HTERT RPE-1 (cell line): Measurements from ENCODE around the gene SCLY.

Source experiments
- in situ Hi-C: fragments of 300-500 bp; cut with MboI; formaldehyde crosslinking; loops from 4 replicates; pipeline ENCODE4 v1.14.3; 2020; ENCODE audit warnings: low sequenced_read_pairs

The SCLY gene

GRCh38 chr2:238096311-238097011, 35.7 kb downstream of the SCLY start:
- in situ Hi-C loops, result no loop called here

- in situ Hi-C loops, result no loop called here
These were observed 36.6 kb downstream of the SCLY start for GRCh38 chr2:238097201-238097987.

- in situ Hi-C loops, result no loop called here
These were observed 37.4 kb downstream of the SCLY start for GRCh38 chr2:238097988-238098871.

- in situ Hi-C loops, result no loop called here
These were observed 38.3 kb downstream of the SCLY start for GRCh38 chr2:238098901-238099713.

- in situ Hi-C loops, result no loop called here
These were observed 38.9 kb downstream of the SCLY start for GRCh38 chr2:238099714-238100048.

- in situ Hi-C loops, result no loop called here
These were observed 39.4 kb downstream of the SCLY start, which contains the start of gene ESPNL for GRCh38 chr2:238100049-238100820. Gene ESPNL, plus strand, starts transcription at chr2:238100340. Its CDS starts 80 bp downstream, at chr2:238100420.

- in situ Hi-C loops, result no loop called here
These were observed 40.3 kb downstream of the SCLY start for GRCh38 chr2:238100821-238101771.

- in situ Hi-C loops, result no loop called here
These were observed 41.4 kb downstream of the SCLY start for GRCh38 chr2:238101891-238102841.

GRCh38 chr2:238102865-238103264, 42.1 kb downstream of the SCLY start:
- in situ Hi-C loops, result no loop called here

- in situ Hi-C loops, result no loop called here
These were observed 42.8 kb downstream of the SCLY start for GRCh38 chr2:238103465-238104225.

GRCh38 chr2:238104226-238104690, 43.5 kb downstream of the SCLY start:
- in situ Hi-C loops, result no loop called here

- in situ Hi-C loops, result no loop called here
These were observed 44.0 kb downstream of the SCLY start for GRCh38 chr2:238104691-238105371.

- in situ Hi-C loops, result no loop called here
These were observed 44.9 kb downstream of the SCLY start for GRCh38 chr2:238105506-238106338.

- in situ Hi-C loops, result no loop called here
These were observed 45.5 kb downstream of the SCLY start for GRCh38 chr2:238106339-238106697.
